ENCODE measurements around the gene CREBZF. TPM values are rescaled to one million over a fixed set of nuclear protein-coding genes. Genes with fewer than 3 reads are reported as not detected.

Gene CREBZF, protein sequence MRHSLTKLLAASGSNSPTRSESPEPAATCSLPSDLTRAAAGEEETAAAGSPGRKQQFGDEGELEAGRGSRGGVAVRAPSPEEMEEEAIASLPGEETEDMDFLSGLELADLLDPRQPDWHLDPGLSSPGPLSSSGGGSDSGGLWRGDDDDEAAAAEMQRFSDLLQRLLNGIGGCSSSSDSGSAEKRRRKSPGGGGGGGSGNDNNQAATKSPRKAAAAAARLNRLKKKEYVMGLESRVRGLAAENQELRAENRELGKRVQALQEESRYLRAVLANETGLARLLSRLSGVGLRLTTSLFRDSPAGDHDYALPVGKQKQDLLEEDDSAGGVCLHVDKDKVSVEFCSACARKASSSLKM
- 49.0 TPM for total RNA-seq (ENCODE audit: unreplicated experiment)
- long read RNA-seq, partial matches to known transcripts: 1 of 2 reads
- long read RNA-seq, other reads (novel, unspliced or antisense): 0 of 2 reads

DNA sequence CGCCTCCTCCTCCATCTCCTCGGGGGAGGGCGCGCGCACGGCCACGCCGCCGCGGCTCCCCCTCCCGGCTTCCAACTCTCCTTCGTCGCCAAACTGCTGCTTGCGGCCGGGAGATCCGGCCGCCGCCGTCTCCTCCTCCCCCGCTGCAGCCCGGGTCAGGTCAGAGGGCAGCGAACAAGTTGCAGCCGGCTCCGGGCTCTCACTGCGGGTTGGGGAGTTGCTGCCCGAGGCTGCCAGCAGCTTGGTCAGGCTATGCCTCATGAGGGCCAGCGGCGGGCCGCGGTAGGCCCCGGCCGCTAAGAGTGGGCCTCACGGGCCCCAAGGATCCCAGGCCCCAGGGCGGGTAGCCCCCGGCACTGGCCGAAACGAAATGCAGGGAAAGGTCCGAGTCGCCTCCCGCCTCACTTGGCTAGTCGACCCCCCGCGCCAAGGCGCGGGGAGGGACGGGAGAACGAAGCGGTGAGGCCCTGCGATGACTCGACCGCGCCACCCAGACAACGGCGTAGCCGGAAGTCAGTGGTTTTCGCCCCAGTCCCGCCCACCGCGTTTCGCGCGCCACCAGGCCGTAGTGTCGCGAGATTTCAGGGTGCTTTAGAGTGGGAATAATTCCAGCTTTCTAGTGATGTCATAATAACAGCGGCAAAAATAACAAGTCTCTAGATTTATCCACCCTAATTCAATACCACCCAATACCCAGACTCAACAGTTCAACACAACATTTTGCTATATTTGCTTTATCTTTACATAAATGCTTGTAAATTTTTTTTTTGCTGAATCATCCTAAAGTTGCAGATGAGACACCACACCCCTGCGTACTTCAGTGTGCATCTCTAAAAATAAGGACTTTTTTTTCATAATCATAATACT is at the start of gene CREBZF:
TSS of gene CREBZF (minus strand) at position 515 of the 867 bp plus-strand sequence. CDS start at position 261, 254 bp downstream.
- TF ChIP-seq, protein P1, sequence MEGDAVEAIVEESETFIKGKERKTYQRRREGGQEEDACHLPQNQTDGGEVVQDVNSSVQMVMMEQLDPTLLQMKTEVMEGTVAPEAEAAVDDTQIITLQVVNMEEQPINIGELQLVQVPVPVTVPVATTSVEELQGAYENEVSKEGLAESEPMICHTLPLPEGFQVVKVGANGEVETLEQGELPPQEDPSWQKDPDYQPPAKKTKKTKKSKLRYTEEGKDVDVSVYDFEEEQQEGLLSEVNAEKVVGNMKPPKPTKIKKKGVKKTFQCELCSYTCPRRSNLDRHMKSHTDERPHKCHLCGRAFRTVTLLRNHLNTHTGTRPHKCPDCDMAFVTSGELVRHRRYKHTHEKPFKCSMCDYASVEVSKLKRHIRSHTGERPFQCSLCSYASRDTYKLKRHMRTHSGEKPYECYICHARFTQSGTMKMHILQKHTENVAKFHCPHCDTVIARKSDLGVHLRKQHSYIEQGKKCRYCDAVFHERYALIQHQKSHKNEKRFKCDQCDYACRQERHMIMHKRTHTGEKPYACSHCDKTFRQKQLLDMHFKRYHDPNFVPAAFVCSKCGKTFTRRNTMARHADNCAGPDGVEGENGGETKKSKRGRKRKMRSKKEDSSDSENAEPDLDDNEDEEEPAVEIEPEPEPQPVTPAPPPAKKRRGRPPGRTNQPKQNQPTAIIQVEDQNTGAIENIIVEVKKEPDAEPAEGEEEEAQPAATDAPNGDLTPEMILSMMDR (IDR thresholded peaks at IDR 0.05; ENCODE audit: unreplicated experiment): no peak
- H3K27me3 Mint-ChIP-seq (ENCODE audit: unreplicated experiment): peaks cover 8% of the 10 kb centered on the region
- DNase-seq (ENCODE audit: low spot score): peak; percentile 94
- H3K36me3 Mint-ChIP-seq (ENCODE audit: low read depth, unreplicated experiment): peaks cover 11% of the 10 kb centered on the region
- H3K9me3 Mint-ChIP-seq (ENCODE audit: unreplicated experiment): no peaks in the 10 kb centered on the region
- H3K27ac Mint-ChIP-seq (ENCODE audit: unreplicated experiment): peak within 1 kb of the TSS; percentile 85
- H3K4me1 Mint-ChIP-seq (ENCODE audit: unreplicated experiment): peaks cover 33% of the 10 kb centered on the region
- peak within 1 kb of the TSS; percentile 96 for H3K4me3 Mint-ChIP-seq (ENCODE audit: unreplicated experiment)

DNA sequence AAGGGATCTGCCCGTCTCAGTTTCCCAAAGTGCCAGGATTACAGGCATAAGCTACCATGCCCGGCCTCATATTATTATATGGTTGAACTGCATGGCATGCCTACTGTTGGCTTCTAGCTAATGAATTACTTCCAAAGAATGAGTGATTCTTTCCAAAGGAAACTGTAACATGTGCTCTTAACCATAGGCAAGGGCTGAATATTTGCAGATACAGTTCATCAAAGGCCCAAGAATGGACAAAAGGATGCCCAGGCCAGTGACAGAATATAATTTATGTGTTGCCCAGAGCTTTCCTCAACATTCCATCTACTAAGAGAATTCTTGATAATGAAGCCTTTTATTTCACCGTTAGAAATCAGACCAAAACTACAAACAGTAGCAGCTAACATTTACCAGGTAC is 48.0 kb upstream of the CREBZF start:
- no peak overlapping the region for H3K4me3 Mint-ChIP-seq (ENCODE audit: unreplicated experiment)
- H3K36me3 Mint-ChIP-seq (ENCODE audit: low read depth, unreplicated experiment): no peaks in the 10 kb centered on the region
- H3K9me3 Mint-ChIP-seq (ENCODE audit: unreplicated experiment): no peaks in the 10 kb centered on the region
- H3K4me1 Mint-ChIP-seq (ENCODE audit: unreplicated experiment): no peaks in the 10 kb centered on the region
- no peak overlapping the region for H3K27ac Mint-ChIP-seq (ENCODE audit: unreplicated experiment)
- no peaks in the 10 kb centered on the region for H3K27me3 Mint-ChIP-seq (ENCODE audit: unreplicated experiment)
- TF ChIP-seq, protein P1 (IDR thresholded peaks at IDR 0.05; ENCODE audit: unreplicated experiment): no peak
- no peak for DNase-seq (ENCODE audit: low spot score)

DNA sequence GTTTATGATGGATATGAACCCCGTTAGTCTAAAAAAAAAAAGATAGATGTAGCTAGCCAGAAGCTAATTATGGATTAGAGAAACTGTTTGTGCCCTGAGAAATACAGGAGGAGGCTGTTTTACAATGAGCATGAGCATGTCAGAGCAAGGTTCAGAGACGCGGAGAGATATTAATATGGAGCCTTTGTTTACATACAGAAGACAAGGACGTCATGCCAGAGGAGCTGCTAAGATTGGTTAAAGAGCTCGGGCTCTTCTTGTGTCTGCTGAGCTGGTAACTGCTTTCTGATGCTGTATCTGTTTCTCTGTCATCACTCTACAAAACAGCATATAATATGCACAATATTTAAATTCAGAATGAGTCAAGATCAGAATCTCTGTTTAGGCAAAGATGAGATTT is 46.0 kb upstream of the CREBZF start:
- DNase-seq (ENCODE audit: low spot score): no peak
- Mint-ChIP-seq H3K27me3 (ENCODE audit: unreplicated experiment) (no peaks in the 10 kb centered on the region), H3K36me3 (ENCODE audit: low read depth, unreplicated experiment) (no peaks in the 10 kb centered on the region), H3K4me1 (ENCODE audit: unreplicated experiment) (no peaks in the 10 kb centered on the region), H3K9me3 (ENCODE audit: unreplicated experiment) (no peaks in the 10 kb centered on the region), H3K4me3 (ENCODE audit: unreplicated experiment) (no peak overlapping the region), H3K27ac (ENCODE audit: unreplicated experiment) (no peak overlapping the region)
- TF ChIP-seq, protein P1 (IDR thresholded peaks at IDR 0.05; ENCODE audit: unreplicated experiment): no peak

DNA sequence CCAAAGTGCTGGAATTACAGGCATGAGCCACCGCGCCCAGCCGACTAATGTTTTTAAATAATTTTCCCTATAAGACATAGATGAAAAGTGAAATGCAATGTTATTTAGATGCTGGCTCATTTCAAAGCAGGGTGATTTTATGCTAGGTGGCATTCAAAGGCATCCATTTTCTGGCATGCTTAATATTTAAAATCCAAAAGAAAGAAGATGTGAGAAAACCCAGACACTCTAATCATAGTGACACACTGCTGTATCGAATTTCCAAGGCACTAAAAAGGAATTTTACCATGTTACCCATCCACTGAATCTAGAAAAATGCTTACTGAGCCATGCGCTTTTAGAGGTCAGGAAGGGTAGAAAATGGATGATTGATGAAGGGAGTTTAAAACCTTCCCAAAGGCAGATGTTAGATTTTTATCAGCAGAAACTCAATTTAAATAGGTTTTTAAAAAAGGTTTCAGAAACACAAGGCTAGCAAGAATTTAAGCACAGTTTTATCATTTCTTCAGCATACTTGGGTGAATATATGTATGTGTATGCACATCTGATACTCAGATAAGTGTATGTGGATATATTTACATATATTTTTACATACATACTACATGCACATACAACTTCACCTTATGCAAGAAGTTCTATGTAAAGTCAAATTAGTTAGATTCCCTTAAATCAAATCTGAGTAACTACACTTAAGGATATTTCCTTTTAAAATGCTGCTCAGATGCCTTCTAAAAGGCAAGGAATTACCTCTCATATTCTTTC is 45.2 kb upstream of the CREBZF start:
- Mint-ChIP-seq H3K9me3 (ENCODE audit: unreplicated experiment) (no peaks in the 10 kb centered on the region), H3K36me3 (ENCODE audit: low read depth, unreplicated experiment) (no peaks in the 10 kb centered on the region), H3K4me3 (ENCODE audit: unreplicated experiment) (no peak overlapping the region), H3K27ac (ENCODE audit: unreplicated experiment) (no peak overlapping the region), H3K27me3 (ENCODE audit: unreplicated experiment) (no peaks in the 10 kb centered on the region), H3K4me1 (ENCODE audit: unreplicated experiment) (no peaks in the 10 kb centered on the region)
- no peak for DNase-seq (ENCODE audit: low spot score)
- TF ChIP-seq, protein P1 (IDR thresholded peaks at IDR 0.05; ENCODE audit: unreplicated experiment): no peak
